HUES48 (cell line): ENCODE results near the gene MCRIP2.

Source experiments
- H3K27ac ChIP-seq: one replicate; pipeline ENCODE4 v1.7.0; 2013; ENCODE audit warnings: low read depth, low read length, inconsistent platforms
- H3K27me3 ChIP-seq: 2 replicates; pipeline ENCODE4 v1.6.1; 2013; ENCODE audit warnings: mild to moderate bottlenecking, low read length; ENCODE audit not compliant: control insufficient read depth, insufficient read depth
- H3K36me3 ChIP-seq: 2 replicates; pipeline ENCODE4 v1.6.1; 2013; ENCODE audit warnings: low read length; ENCODE audit not compliant: control insufficient read depth, insufficient read depth
- H3K4me1 ChIP-seq: 2 replicates; pipeline ENCODE4 v1.6.1; 2013; ENCODE audit warnings: mild to moderate bottlenecking, low read length; ENCODE audit not compliant: control insufficient read depth, insufficient read depth
- H3K4me3 ChIP-seq: 2 replicates; pipeline ENCODE4 v1.5.1; 2013; ENCODE audit warnings: mild to moderate bottlenecking, low read depth, low read length
- H3K9ac ChIP-seq: 2 replicates; pipeline ENCODE4 v1.6.1; 2013; ENCODE audit warnings: mild to moderate bottlenecking, low read depth, low read length, moderate library complexity
- H3K9me3 ChIP-seq: 2 replicates; pipeline ENCODE4 v1.6.1; 2013; ENCODE audit warnings: low read length; ENCODE audit not compliant: control insufficient read depth, insufficient read depth

MCRIP2 gene

DNA sequence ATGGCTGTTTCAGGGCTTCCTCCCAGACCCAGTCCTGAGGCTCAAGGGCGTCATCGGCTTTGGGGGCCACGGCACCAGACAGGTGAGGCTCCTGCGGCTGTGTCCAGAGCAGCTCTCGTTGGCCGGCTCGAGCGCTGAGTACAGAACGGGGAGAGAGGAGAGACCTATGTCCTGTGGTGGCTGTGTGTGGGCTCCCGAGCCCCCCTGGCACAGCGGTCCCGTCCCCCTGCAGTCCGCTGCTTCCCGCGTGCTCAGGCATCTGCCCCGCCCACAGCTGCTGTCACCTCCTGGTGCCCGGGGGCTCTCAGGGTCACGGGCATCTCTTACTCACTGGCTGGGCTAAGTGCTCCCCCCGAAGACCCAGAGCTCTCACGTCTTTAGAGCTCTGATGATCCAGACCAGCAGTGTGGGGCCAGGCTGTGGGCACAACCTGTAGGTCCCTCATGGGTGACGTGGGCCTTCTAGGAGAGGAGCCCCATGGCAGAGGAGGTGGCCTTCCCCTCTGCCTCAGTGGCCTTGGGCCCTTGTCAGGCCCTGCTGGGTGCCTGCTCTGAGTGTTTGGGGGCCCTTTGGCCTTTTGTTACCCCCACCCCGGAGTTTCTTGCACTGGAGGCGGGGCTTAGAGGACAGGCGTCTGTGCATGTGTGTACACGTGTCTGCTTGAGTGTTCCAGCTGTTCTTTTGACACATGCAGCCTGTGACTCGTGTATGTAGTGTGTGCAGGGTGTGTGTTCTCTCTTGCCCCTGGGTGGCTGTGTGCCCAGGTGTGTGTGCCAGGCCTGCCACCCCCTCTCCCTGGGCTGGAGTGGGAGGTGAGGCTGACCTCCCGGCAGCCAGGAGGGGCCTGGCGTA is 11.1 kb downstream of the MCRIP2 start:
- Histone ChIP-seq H3K4me3 (no peak overlapping the region), H3K9me3 (no peaks in the 10 kb centered on the region), H3K27me3 (no peaks in the 10 kb centered on the region), H3K9ac (no peak overlapping the region), H3K27ac (no peak overlapping the region), H3K36me3 (peaks cover 28% of the 10 kb centered on the region), H3K4me1 (peaks cover 4% of the 10 kb centered on the region; the same call in 1 of the 2 replicates)

DNA sequence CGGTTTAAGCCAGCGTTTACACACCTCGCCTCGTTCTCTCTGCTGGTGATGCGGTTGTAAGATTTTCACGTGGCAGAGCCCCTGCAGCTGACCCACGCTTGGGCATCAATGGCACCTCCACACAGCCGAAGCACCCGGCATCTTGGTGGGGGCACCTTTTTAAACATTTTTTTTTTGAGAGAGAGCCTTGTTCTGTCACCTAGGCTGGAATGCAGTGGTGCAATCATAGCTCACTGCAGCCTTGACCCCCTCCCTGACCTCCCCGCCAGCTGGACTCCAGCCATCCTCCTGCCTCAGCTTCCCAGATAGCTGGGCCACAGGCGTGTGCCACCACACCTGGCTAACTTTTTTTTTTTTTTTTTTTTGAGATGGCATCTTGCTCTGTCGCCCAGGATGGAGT is 12.4 kb downstream of the MCRIP2 start:
- peaks cover 41% of the 10 kb centered on the region for H3K36me3 ChIP-seq
- H3K27me3 ChIP-seq, result no peaks in the 10 kb centered on the region
- H3K4me1 ChIP-seq, result no peaks in the 10 kb centered on the region
- no peaks in the 10 kb centered on the region for H3K9me3 ChIP-seq
- no peak overlapping the region for H3K4me3 ChIP-seq
- H3K9ac ChIP-seq, result no peak overlapping the region
- no peak overlapping the region for H3K27ac ChIP-seq

DNA sequence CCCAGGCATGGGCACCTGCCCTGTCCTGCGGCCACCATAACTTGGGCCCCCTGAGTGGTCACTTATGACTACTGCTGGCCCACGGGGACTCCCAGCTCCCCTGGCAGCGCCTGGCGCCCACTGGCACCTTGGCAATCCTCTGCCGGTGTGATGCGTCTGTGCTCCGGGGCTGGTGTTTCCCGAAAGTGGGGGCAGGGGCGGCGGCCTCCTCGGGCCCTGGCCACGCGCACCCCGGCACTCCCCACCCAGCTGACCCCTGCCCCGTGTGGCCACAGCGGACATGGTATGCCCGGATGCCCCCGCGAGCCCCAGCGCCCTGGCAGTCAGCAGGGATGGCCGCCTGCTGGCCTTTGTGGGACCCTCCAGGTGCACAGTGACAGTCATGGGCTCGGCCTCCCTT is 15.9 kb downstream of the MCRIP2 start:
- Histone ChIP-seq H3K27ac (no peak overlapping the region), H3K36me3 (peaks cover 42% of the 10 kb centered on the region), H3K27me3 (no peaks in the 10 kb centered on the region), H3K9ac (no peak overlapping the region), H3K9me3 (no peaks in the 10 kb centered on the region), H3K4me1 (no peaks in the 10 kb centered on the region), H3K4me3 (no peak overlapping the region)

DNA sequence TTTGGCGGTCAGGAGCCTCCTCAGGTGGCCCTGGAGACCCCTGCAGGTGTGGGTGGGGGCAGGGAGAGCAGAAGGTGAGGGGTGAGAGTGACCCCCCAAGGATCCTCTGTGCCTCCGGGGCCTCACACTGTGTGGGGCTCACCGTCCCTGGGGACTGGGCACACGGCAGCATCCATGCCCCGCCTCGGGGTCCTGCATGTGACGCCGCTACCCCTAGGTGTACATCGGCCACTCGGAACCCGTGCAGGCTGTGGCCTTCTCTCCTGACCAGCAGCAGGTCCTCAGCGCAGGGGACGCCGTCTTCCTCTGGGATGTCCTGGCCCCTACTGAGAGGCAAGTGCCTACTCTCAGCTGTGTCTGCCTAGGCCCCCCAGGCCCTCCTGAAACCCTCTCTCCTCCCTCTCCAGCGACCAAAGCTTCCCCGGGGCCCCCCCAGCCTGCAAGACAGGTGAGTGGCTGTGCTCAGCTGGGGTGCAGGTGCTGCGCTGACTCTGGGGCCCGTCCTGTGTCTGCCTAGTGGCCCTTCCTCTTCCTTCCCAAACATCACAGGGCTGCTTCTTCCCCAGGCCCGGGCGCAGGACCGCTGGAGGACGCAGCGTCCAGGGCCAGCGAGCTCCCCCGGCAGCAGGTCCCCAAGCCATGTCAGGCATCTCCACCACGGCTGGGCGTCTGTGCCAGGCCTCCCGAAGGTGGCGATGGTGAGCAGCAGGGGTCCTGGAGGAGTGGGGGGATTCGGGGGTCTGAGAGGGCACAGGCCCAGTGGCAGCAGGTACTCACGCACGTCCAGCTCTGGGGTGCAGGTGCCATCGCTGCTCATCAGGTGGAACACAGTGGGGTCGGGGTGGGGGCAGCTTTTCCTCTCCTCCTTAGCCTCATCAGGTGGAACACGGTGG is 17.3 kb downstream of the MCRIP2 start:
- H3K27ac ChIP-seq, result no peak overlapping the region
- H3K9me3 ChIP-seq, result no peaks in the 10 kb centered on the region
- H3K27me3 ChIP-seq, result no peaks in the 10 kb centered on the region
- no peak overlapping the region for H3K4me3 ChIP-seq
- H3K4me1 ChIP-seq, result no peaks in the 10 kb centered on the region
- H3K9ac ChIP-seq, result no peak overlapping the region
- peaks cover 37% of the 10 kb centered on the region for H3K36me3 ChIP-seq

DNA sequence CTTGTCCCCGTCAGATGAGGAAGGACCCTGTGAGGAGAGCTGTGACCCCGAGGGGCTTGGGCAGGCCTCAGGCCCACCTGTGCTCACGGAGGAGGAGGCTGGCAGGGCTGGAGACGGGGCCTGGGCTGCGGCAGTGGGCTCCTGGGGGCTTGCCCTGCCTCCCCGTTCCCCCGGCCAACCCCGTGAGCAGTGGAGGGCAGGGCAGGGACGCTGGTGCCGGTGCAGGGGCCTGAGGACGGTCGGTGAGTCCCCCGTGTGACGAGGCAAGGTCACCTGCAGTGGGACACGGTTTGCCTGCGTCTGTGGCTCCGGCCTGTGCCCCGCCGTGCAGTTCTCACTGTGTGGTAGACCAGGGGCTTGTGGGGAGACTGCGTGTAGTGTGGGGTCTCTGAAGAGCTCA is 18.0 kb downstream of the MCRIP2 start:
- H3K36me3 ChIP-seq, result peaks cover 35% of the 10 kb centered on the region
- H3K4me3 ChIP-seq, result no peak overlapping the region
- H3K9ac ChIP-seq, result no peak overlapping the region
- H3K27ac ChIP-seq, result no peak overlapping the region
- H3K4me1 ChIP-seq, result no peaks in the 10 kb centered on the region
- H3K27me3 ChIP-seq, result no peaks in the 10 kb centered on the region
- H3K9me3 ChIP-seq, result no peaks in the 10 kb centered on the region

DNA sequence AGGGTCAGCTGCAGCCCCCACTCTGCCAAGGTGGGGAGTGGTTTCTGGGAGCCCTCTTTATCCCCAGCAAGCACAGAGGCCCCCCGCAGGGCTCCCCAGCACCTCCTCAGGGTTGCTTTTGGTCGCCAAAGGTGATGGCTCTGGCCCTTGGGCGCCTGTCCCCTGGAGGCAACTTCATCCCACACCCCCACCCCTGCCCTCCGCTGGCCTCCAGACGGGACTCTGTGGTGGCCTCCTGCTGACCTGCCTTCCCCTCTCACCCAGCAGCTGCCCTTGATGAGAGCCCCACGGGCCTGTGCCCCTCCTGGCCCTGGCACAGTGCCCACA is 18.5 kb downstream of the MCRIP2 start:
- Histone ChIP-seq H3K4me3 (no peak overlapping the region), H3K9me3 (no peaks in the 10 kb centered on the region), H3K27me3 (no peaks in the 10 kb centered on the region), H3K9ac (no peak overlapping the region), H3K36me3 (peaks cover 35% of the 10 kb centered on the region), H3K27ac (no peak overlapping the region), H3K4me1 (no peaks in the 10 kb centered on the region)

DNA sequence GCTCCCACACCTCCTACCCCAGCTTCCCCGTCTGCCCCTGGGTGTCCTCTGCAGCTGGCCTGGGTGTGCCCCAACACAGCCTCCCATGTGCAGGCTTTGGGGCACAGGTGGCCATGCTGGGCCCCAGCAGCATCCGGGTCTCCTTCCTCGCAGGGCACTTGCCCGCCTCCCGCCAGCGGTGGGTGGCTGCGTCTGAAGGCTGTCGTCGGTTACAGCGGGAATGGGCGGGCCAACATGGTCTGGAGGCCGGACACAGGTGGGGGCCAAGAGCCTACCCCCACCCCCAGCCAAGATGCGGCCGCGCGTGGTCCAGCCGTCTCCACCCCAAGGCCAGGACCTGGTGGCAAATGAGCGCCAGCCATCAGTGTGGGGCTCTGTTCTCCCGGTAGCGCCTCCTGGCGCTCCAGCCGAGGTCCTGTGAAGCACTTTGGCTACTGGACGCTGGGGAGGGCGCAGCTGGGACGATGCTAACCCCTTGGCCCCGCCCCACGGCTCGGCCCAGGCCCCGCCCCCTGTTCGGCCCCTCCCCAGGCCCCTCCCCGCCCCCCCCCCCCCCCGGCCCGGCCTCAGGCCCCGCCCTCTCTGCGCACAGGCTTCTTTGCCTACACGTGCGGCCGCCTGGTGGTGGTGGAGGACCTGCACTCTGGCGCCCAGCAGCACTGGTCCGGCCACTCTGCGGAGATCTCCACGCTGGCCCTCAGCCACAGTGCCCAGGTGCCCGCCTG is 19.0 kb downstream of the MCRIP2 start:
- Histone ChIP-seq H3K4me3 (no peak overlapping the region), H3K9me3 (no peaks in the 10 kb centered on the region), H3K9ac (no peak overlapping the region), H3K36me3 (peaks cover 30% of the 10 kb centered on the region), H3K27ac (no peak overlapping the region), H3K27me3 (no peaks in the 10 kb centered on the region), H3K4me1 (no peaks in the 10 kb centered on the region)

DNA sequence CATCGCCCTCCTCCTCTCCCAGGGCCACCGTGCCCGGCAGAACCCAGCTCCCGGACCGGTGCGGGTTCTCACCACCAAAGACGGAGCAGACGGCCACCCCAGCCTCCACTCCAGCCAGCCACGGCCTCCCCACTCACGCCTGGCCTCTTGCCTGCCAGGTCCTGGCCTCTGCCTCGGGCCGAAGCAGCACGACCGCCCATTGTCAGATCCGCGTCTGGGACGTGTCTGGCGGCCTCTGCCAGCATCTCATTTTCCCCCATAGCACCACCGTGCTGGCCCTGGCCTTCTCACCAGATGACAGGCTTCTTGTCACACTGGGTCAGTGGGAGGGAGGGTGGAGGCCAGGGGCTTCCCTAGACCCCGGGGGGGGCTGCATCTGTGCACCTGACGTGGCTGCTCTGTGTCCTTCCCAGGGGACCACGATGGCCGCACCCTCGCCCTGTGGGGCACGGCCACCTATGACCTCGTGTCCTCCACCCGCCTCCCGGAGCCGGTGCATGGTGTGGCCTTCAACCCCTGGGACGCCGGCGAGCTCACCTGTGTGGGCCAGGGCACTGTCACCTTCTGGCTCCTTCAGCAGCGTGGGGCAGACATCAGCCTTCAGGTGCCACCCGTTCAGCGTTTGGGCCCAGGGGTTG is 19.7 kb downstream of the MCRIP2 start:
- Histone ChIP-seq H3K27me3 (no peaks in the 10 kb centered on the region), H3K9ac (no peak overlapping the region), H3K36me3 (peaks cover 28% of the 10 kb centered on the region), H3K9me3 (no peaks in the 10 kb centered on the region), H3K4me1 (no peaks in the 10 kb centered on the region), H3K4me3 (no peak overlapping the region), H3K27ac (no peak overlapping the region)

DNA sequence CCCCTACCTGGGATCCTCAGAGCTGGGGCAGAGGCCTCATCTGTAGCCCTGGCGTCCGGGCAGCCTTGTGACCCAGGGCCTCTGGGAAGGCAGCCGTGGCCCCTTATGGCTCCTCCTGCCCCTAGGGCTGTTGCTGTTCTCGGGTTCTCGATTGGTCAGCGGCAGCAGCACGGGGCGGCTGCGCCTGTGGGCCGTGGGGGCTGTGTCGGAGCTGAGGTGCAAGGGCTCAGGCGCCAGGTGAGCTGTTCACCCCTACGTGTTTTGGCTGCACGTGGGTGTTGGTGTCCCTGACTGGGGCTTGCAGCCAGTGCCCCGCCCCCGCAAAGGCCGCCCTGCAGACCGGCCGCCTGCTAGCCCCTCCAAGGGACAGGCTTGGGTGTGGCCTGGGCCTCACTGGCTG is 20.5 kb downstream of the MCRIP2 start:
- no peak overlapping the region for H3K9ac ChIP-seq
- H3K27ac ChIP-seq, result no peak overlapping the region
- no peaks in the 10 kb centered on the region for H3K27me3 ChIP-seq
- H3K36me3 ChIP-seq, result peaks cover 30% of the 10 kb centered on the region
- no peaks in the 10 kb centered on the region for H3K9me3 ChIP-seq
- no peaks in the 10 kb centered on the region for H3K4me1 ChIP-seq
- no peak overlapping the region for H3K4me3 ChIP-seq

DNA sequence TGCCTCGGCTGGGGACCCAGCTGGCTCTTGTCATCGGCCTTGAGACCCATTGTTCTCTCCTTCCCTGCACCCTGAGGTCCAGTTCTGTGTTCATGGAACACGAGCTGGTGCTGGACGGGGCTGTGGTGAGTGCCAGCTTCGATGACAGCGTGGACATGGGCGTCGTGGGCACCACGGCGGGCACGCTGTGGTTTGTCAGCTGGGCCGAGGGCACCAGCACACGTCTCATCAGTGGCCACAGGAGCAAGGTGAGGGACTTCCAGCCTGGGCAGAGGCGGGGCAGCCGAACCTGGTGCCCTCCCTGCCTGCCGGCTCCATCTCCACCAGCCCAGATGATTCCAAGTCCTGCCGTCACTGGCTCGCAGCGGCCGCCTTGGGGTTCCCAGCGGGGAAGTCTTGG is 21.0 kb downstream of the MCRIP2 start:
- Histone ChIP-seq H3K9me3 (no peaks in the 10 kb centered on the region), H3K27ac (no peak overlapping the region), H3K4me3 (no peak overlapping the region), H3K27me3 (no peaks in the 10 kb centered on the region), H3K36me3 (peaks cover 26% of the 10 kb centered on the region; the same call in 1 of the 2 replicates), H3K4me1 (0 out of 2 replicates have a peak, but pooled peaks cover 2% of the 10 kb centered on the region), H3K9ac (no peak overlapping the region)
